ENCODE results near the gene KRT222. TPM values are rescaled to one million over a fixed set of nuclear protein-coding genes. Genes with fewer than 3 reads are reported as not detected.

KRT222 gene
- total RNA-seq (2022; extraction: Qiagen RNA extraction), result 0.31 to 0.58 TPM (median 0.43 TPM) in 4 of 5 replicates, not detected in the other

DNA sequence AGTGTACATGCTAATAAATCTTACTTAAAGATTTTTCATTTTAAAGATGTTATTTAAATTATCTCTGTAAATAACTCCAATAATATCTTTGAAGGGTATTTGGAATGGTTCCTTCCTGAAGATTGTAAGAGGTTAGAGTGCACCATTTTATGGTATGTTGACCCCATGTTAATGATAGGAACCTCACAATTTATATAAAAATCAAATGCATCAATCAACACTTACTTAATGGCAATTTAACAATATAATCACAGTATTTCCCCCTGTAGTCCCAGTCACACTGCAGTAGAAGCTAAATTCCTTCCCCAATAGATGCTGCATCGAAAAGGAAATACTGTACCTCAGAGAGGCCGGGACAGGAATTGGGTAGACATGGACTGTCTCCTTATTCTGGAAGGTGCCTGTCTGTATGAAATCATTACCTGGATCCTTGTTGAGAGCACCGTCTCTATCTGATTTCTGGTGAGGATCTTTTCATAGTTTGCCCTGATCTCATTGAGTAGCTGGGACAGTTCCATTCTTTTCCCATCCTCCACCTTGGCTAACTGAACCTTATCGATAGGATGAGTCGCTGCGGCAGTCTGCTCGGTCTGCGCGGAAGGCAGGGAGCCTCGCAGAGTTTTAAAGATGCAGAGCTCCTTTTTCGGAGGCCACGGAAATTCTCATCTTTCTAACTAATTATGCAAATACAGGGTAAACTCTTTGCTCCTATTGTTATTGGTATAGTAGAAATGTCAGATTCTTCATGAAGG, at the start of gene KRT222:
Gene KRT222 (minus strand): TSS at position 596 of the 752 bp plus-strand sequence. CDS start 78 bp downstream, at position 518.

DNA sequence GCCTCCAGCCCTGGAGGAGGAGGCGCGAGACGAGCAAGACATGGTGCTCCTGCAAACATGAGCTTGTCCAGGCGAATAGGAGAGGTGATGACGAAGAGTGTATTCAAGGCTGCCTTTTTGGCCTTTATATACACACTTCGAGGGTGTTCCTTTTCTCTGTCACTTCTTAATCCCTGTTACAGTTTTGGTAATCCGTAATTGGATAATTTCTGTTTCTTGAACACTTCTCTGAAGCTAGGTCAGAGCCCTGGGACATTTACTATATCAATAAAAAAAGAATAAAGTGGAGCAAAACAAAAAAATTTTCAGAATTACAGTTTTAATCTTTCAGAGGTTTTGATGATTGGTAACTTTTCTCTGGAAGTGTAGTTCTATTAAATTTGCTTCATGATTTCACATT, 38.7 kb upstream of the KRT222 start, which contains the start of gene KRT24:
Gene KRT24 (minus strand): TSS at position 101 of the 400 bp plus-strand sequence. CDS start 59 bp downstream, at position 42.

DNA sequence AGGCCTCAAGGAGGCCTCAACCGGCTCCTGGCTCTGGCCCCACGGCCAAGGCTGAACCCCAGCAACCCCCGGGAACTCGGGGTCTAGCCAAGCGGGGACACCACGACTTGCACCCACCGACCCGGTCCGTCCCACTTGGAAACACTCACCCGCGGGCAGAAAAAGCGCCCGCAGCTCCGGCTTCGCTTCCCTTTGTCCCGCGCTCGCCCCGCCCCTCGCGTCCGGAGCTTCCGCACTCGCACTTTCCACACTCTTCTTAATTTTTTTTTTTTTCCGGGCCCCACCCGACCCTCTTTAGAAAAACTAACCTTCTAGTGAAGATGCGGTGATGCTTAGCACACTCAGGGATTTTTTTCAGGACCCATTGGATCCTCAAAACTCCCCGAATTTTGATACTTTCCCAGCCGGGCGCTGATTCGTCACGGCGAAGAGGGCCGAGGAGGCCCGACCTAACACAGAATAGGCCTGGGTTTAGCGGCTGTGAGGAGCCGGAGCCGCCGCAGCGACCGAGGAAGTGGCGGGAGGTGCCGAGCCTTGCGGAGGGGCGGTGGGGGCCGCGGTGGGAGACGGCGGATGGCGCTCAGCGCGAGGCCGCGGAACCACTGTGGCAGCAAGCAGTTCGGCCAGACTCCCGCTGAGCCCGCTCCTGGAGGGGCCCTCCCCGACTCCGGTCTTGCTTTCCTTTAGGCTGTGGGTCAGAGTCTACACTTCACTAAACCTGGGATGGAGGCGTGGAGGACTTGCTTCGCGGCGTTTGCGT, 17.2 kb downstream of the KRT222 start, which contains the start of gene SMARCE1:
Gene SMARCE1 (minus strand): TSS at position 195 of the 760 bp plus-strand sequence. CDS start 2,016 bp downstream, outside the sequence.

Other genes with a start within 250 kb of the KRT222 start
- 183 to 274 TPM (median 213 TPM) in 5 replicates for gene TOP2A, start 247.3 kb downstream of the KRT222 start, total RNA-seq (2022; extraction: Qiagen RNA extraction)
- 2,310 to 2,905 TPM (median 2,776 TPM) in 5 replicates for gene IGFBP4, start 221.7 kb downstream of the KRT222 start, total RNA-seq (2022; extraction: Qiagen RNA extraction)
- 192 to 284 TPM (median 275 TPM) in 5 replicates for gene TNS4, start 163.6 kb downstream of the KRT222 start, total RNA-seq (2022; extraction: Qiagen RNA extraction)
- gene CCR7, start 99.7 kb downstream of the KRT222 start, total RNA-seq (2022; extraction: Qiagen RNA extraction), result 0.73 to 1.5 TPM (median 0.97 TPM) in 5 replicates
- 103 to 112 TPM (median 105 TPM) in 5 replicates for gene SMARCE1, start 17.4 kb downstream of the KRT222 start, total RNA-seq (2022; extraction: Qiagen RNA extraction)
- gene KRT24, start 38.6 kb upstream of the KRT222 start, total RNA-seq (2022; extraction: Qiagen RNA extraction), result not detected in 5 replicates
- not detected in 5 replicates for gene KRT25, start 90.2 kb upstream of the KRT222 start, total RNA-seq (2022; extraction: Qiagen RNA extraction)
- not detected in 5 replicates for gene KRT26, start 107.0 kb upstream of the KRT222 start, total RNA-seq (2022; extraction: Qiagen RNA extraction)
- gene KRT27, start 117.4 kb upstream of the KRT222 start, total RNA-seq (2022; extraction: Qiagen RNA extraction), result 0.06 TPM in 1 of 5 replicates, not detected in the others
- not detected in 5 replicates for gene KRT28, start 134.8 kb upstream of the KRT222 start, total RNA-seq (2022; extraction: Qiagen RNA extraction)
- gene KRT10, start 157.4 kb upstream of the KRT222 start, total RNA-seq (2022; extraction: Qiagen RNA extraction), result 61.8 to 120 TPM (median 113 TPM) in 5 replicates
- not detected in 5 replicates for gene KRT12, start 202.0 kb upstream of the KRT222 start, total RNA-seq (2022; extraction: Qiagen RNA extraction)
- 0.14 to 0.41 TPM (median 0.17 TPM) in 5 replicates for gene KRT20, start 220.1 kb upstream of the KRT222 start, total RNA-seq (2022; extraction: Qiagen RNA extraction)

Measured in A549 treated with Hydrocortisone at 1 μM for 4 hours (cell line).